ENCODE data around the gene CELSR2. TPM values are rescaled to one million over a fixed set of nuclear protein-coding genes. Genes with fewer than 3 reads are reported as not detected.

The CELSR2 gene
- total and polyA plus RNA-seq, 2 of the 8 experiments (the other 6 are each of a cell fraction or from before 2014, with no cell fraction given), result 12.0 to 27.7 TPM

DNA sequence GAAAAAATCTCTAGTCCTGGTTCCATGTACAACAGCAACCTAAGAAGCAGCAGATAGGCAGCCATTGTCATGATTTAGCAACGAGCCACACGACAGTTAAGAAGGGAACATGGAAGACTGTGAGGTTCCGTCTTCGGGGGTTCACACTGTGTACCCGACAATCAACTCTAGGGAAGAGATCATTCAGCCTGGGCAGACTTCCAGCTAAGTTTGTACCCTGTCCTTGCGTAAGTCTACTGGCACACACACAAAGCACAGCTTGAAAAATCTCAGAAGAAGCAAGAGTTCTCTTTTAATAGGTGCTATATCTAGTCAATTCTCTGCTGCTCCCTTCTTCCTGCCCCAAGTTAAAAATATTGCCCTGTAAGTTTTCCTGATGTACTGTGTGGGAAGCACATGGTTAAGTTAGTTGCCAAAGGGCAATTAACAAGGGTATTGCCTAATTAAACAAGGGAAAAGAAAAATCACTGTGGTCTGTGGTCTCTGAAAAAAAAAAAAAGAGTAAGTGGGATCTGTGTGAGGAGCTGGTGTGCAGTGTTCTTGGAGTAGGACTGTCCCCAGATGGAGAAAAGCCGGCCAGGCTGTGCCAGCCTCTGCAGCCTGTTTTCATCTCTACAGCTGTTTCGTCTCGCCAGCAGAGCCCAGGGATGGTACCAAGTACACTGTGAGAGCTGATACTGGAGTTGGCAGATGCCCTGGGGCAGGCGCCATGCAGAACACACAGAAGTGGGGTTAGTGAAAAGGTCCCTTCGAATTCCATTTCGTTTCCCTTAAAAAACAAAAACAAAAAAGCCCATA lies 63.8 kb downstream of the CELSR2 start:
- H3K4me2 ChIP-seq (ENCODE audit: insufficient read depth in 1 of 2, low read depth in 2 of 2, low read length in 2 of 2), result no peak overlapping the region
- H2BK5ac ChIP-seq (ENCODE audit: low read depth, low read length), result no peak overlapping the region
- no peak overlapping the region for H3K4ac ChIP-seq (replicated peaks; ENCODE audit: insufficient read length, low read depth, low read length)
- no peak overlapping the region for H4K8ac ChIP-seq (ENCODE audit: extremely low read depth, insufficient read depth, low read length)
- no peak overlapping the region for H3K9ac ChIP-seq (replicated peaks in 1 of 4; ENCODE audit: extremely low read depth in 1 of 4, low read depth in 3 of 4, low read length in 3 of 4)
- ChIA-PET CTCF (ENCODE audit: partially characterized antibody) (interaction anchor here (0.6 to 2.7 kb wide), 7 partner anchors 17 to 220 kb away, joined by 3 to 9 read pairs (median 4); partner anchors contain the start of gene SORT1), POLR2A (ENCODE audit: partially characterized antibody) (interaction anchor here (0.6 kb wide), 1 partner anchor 37 kb away, joined by 3 read pairs; no protein-coding TSS in a partner anchor)
- no peak overlapping the region for H2BK15ac ChIP-seq (ENCODE audit: low read length)
- H3K9me3 ChIP-seq (ENCODE audit: insufficient read depth in 2 of 2, low read depth in 1 of 2, low read length in 1 of 2), result no peaks in the 10 kb centered on the region
- no peak overlapping the region for H2BK12ac ChIP-seq (ENCODE audit: low read depth, low read length)
- H3K14ac ChIP-seq (ENCODE audit: insufficient read length), result no peak overlapping the region
- no peak overlapping the region for H3K56ac ChIP-seq (replicated peaks; ENCODE audit: insufficient read length, low read depth, low read length)
- H3K79me2 ChIP-seq (ENCODE audit: control insufficient read depth in 1 of 2, insufficient read depth in 2 of 2, low read length in 2 of 2), result no peaks in the 10 kb centered on the region
- no peak overlapping the region for H3K4me3 ChIP-seq (ENCODE audit: extremely low read depth in 1 of 4, insufficient read depth in 2 of 4, low read depth in 3 of 4, low read length in 4 of 4)
- H4K5ac ChIP-seq (ENCODE audit: insufficient read length, low read depth, low read length), result no peak overlapping the region
- no peak overlapping the region for H2AK5ac ChIP-seq (ENCODE audit: low read depth, low read length)
- H2BK20ac ChIP-seq (ENCODE audit: low read length), result no peak overlapping the region
- no peak overlapping the region for H4K91ac ChIP-seq (replicated peaks; ENCODE audit: insufficient read length, low read length)
- no peaks in the 10 kb centered on the region for H4K20me1 ChIP-seq (replicated peaks in 1 of 2; ENCODE audit: control insufficient read depth in 1 of 2, insufficient read depth in 2 of 2, low read length in 2 of 2)
- no peak overlapping the region for H2BK120ac ChIP-seq (replicated peaks; ENCODE audit: low read depth, low read length)
- WGBS, 2 experiments (ENCODE audit: extremely low coverage in 1 of 2, insufficient coverage in 1 of 2, insufficient read length in 1 of 2, insufficient replicate concordance in 2 of 2, low coverage in 1 of 2, low lambda C conversion rate in 2 of 2, missing lambda C conversion rate in 1 of 2), result 90% methylated on average over 12 of the region's 12 CpGs; no CpG with 5 or more reads in 1 of the 2 experiments
- DNase-seq (ENCODE audit: low read depth in 1 of 2, low spot score in 2 of 2) (no peak), FAIRE-seq (no peak)
- H2AFZ ChIP-seq (ENCODE audit: low read length), result no peak overlapping the region
- H3K27ac ChIP-seq (ENCODE audit: low read depth, low read length), result no peak overlapping the region
- no peaks in the 10 kb centered on the region for H3K27me3 ChIP-seq (replicated peaks in 1 of 4; ENCODE audit: control insufficient read depth in 3 of 4, extremely low read depth in 1 of 4, insufficient read depth in 3 of 4, low read length in 3 of 4)
- H3K79me1 ChIP-seq (ENCODE audit: low read depth, low read length), result no peaks in the 10 kb centered on the region
- no peaks in the 10 kb centered on the region for H3K23me2 ChIP-seq (ENCODE audit: low read depth, low read length)
- H3K23ac ChIP-seq (ENCODE audit: insufficient read length), result no peak overlapping the region
- H3K4me1 ChIP-seq (replicated peaks in 1 of 4; ENCODE audit: control insufficient read depth in 3 of 4, insufficient read depth in 4 of 4, low read length in 3 of 4), result no peaks in the 10 kb centered on the region
- peaks cover 12 to 46% (median 17%) of the 10 kb centered on the region in 4 experiments for H3K36me3 ChIP-seq (ENCODE audit: control insufficient read depth in 2 of 4, insufficient read depth in 4 of 4, low read length in 3 of 4)
- no peak overlapping the region for H3K18ac ChIP-seq (ENCODE audit: extremely low read depth, low read length)
- TF ChIP-seq RAD21 (IDR thresholded peaks at IDR 0.05 in 1 of 2, conservative IDR thresholded peaks at IDR 0.05 in 1 of 2; ENCODE audit: low read depth in 2 of 2, low read length in 2 of 2) (no peak), TBP (IDR thresholded peaks at IDR 0.05; ENCODE audit: low read depth, low read length) (no peak), SAP30 (IDR thresholded peaks at IDR 0.05; ENCODE audit: insufficient read depth, insufficient replicate concordance, low read length) (no peak), GTF2F1 (IDR thresholded peaks at IDR 0.05; ENCODE audit: borderline replicate concordance, low read depth, low read length) (no peak), FOSL1 (IDR thresholded peaks at IDR 0.05; ENCODE audit: insufficient read depth, low read depth, low read length) (no peak), POLR2A (IDR thresholded peaks at IDR 0.05; ENCODE audit: control extremely low read depth in 1 of 2, low read depth in 2 of 2, low read length in 2 of 2) (no peak), SP1 (IDR thresholded peaks at IDR 0.05; ENCODE audit: low read depth, low read length) (no peak), EP300 (IDR thresholded peaks at IDR 0.05; ENCODE audit: borderline replicate concordance in 1 of 2, low read depth in 2 of 2, low read length in 2 of 2) (no peak), SP4 (IDR thresholded peaks at IDR 0.05; ENCODE audit: low read length) (no peak)

Measured in H1 (cell line).